SKM-1 treated with dmso at 0.1 percent for 144 hours (cell line): Measurements from ENCODE around the gene NPY4R2.
"Not testable (repeated sequence)": the region's sequence is repeated elsewhere in the genome, so short reads cannot be mapped to it uniquely, and the experiment has no call there.

ENCODE experiments used
- DNase-seq: peaks from one replicate; lab custom pipeline; 2025; ENCODE audit not compliant: unreplicated experiment; lab: John Stamatoyannopoulos, UW

The NPY4R2 gene

GRCh38 chr10:47918475-47918874 is at the start of gene NPY4R2:
Gene NPY4R2 (plus strand): TSS chr10:47918662. CDS start chr10:47921988, 3,326 bp downstream.
- not testable (repeated sequence) for DNase-seq

GRCh38 chr10:47870887-47871286 is 47.6 kb upstream of the NPY4R2 start:
- DNase-seq = not testable (repeated sequence)

GRCh38 chr10:47871485-47872180 is 46.8 kb upstream of the NPY4R2 start:
- not testable (repeated sequence) for DNase-seq

GRCh38 chr10:47872236-47872635 is 46.2 kb upstream of the NPY4R2 start:
- not testable (repeated sequence) for DNase-seq

- DNase-seq = not testable (repeated sequence)
Observed at GRCh38 chr10:47884239-47884638, 34.2 kb upstream of the NPY4R2 start.

GRCh38 chr10:47884934-47885333 is 33.5 kb upstream of the NPY4R2 start:
- DNase-seq = not testable (repeated sequence)

- not testable (repeated sequence) for DNase-seq
Observed at GRCh38 chr10:47886356-47886755, 32.1 kb upstream of the NPY4R2 start.

- DNase-seq = not testable (repeated sequence)
Observed at GRCh38 chr10:47886827-47887226, 31.6 kb upstream of the NPY4R2 start.

- not testable (repeated sequence) for DNase-seq
Observed at GRCh38 chr10:47890737-47891136, 27.7 kb upstream of the NPY4R2 start.

- DNase-seq = not testable (repeated sequence)
Observed at GRCh38 chr10:47892494-47893261, 25.8 kb upstream of the NPY4R2 start.

GRCh38 chr10:47894571-47894970 is 23.9 kb upstream of the NPY4R2 start:
- DNase-seq = not testable (repeated sequence)

GRCh38 chr10:47897813-47898212 is 20.6 kb upstream of the NPY4R2 start:
- not testable (repeated sequence) for DNase-seq

GRCh38 chr10:47909333-47909732 is 9.1 kb upstream of the NPY4R2 start:
- DNase-seq = not testable (repeated sequence)

GRCh38 chr10:47910486-47910885 is 8.0 kb upstream of the NPY4R2 start:
- DNase-seq = not testable (repeated sequence)

- not testable (repeated sequence) for DNase-seq
Observed at GRCh38 chr10:47914052-47914451, 4.4 kb upstream of the NPY4R2 start.

- not testable (repeated sequence) for DNase-seq
Observed at GRCh38 chr10:47915849-47916548, 2.5 kb upstream of the NPY4R2 start.

- not testable (repeated sequence) for DNase-seq
Observed at GRCh38 chr10:47920610-47921009, 2.1 kb downstream of the NPY4R2 start.

- not testable (repeated sequence) for DNase-seq
Observed at GRCh38 chr10:47922503-47922902, 4.0 kb downstream of the NPY4R2 start.

GRCh38 chr10:47924628-47925027 is 6.2 kb downstream of the NPY4R2 start:
- not testable (repeated sequence) for DNase-seq

- DNase-seq = not testable (repeated sequence)
Observed at GRCh38 chr10:47927147-47927916, 8.9 kb downstream of the NPY4R2 start.

GRCh38 chr10:47928225-47928624 is 9.8 kb downstream of the NPY4R2 start:
- DNase-seq = not testable (repeated sequence)
